Endothelial cell of umbilical vein (primary cell): ENCODE measurements around the gene FCF1. TPM values are rescaled to one million over a fixed set of nuclear protein-coding genes. Genes with fewer than 3 reads are reported as not detected.

Source experiments
- BruUV-seq: library from RNA; stranded (reverse); fragments of 400-500 nt; replicated peaks from 2 replicates; lab custom pipeline; 2021; lab: Mats Ljungman, UMichigan
- CTCF ChIA-PET: fragments of 300-600, 350-600 bp; sonication (Branson Sonifier 250); formaldehyde crosslinking; loops from one replicate; lab custom pipeline; 2021; ENCODE audit warnings: antibody characterized with exemption, inconsistent platforms; lab: Charles Lee
- POLR2A ChIA-PET: fragments of 300-600, 350-600 bp; sonication (Branson Sonifier 250); formaldehyde crosslinking; loops from one replicate; lab custom pipeline; 2021; ENCODE audit warnings: antibody characterized with exemption, inconsistent platforms; lab: Charles Lee
- DNase-seq: peaks from one replicate; pipeline ENCODE4 v3.0.0-alpha.2; 2011; ENCODE audit warnings: low read depth, low spot score
- FAIRE-seq: peaks from 2 replicates; lab custom pipeline; 2011; peaks lifted over from hg19 to GRCh38; lab: Jason Lieb, UNC
- H2AFZ ChIP-seq: 2 replicates; pipeline ENCODE4 v1.6.0; 2012; ENCODE audit warnings: low read depth, low read length, control low read depth, inconsistent platforms
- H3K27ac ChIP-seq: 2 replicates; pipeline ENCODE4 v1.5.1; 2011; ENCODE audit warnings: low read depth, mild to moderate bottlenecking, control low read depth, low read length, moderate library complexity; ENCODE audit not compliant: insufficient read depth
- H3K27me3 ChIP-seq, 2 experiments: 2 replicates each; pipeline versions ENCODE4 v1.6.0 to v1.6.1; 2011; ENCODE audit warnings: low read length in 2 of 2, mixed read lengths in 1 of 2; ENCODE audit not compliant: control insufficient read depth in 2 of 2, insufficient read depth in 2 of 2
- H3K36me3 ChIP-seq, 2 experiments: 2 replicates in 1 of 2; 3 replicates in 1 of 2; pipeline ENCODE4 v1.5.1; 2011; ENCODE audit warnings: low read length in 2 of 2, mild to moderate bottlenecking in 1 of 2, moderate library complexity in 1 of 2; ENCODE audit not compliant: control insufficient read depth in 2 of 2, insufficient read depth in 2 of 2; ENCODE audit errors: extremely low read depth in 1 of 2
- H3K4me1 ChIP-seq: 3 replicates; pipeline ENCODE4 v1.5.1; 2011; ENCODE audit warnings: mild to moderate bottlenecking, low read length; ENCODE audit not compliant: control insufficient read depth, insufficient read depth; ENCODE audit errors: extremely low read depth
- H3K4me2 ChIP-seq: 2 replicates; pipeline ENCODE4 v1.6.1; 2011; ENCODE audit warnings: low read length, control low read depth, mixed read lengths; ENCODE audit not compliant: insufficient read depth
- H3K4me3 ChIP-seq, 3 experiments: fragments of 200-600 bp in 1 of 3; sonication (generic), shearing (Covaris generic) in 1 of 3; replicated peaks in 1 of 3; 2 replicates each; pipeline ENCODE4 v1.5.1; 2011 to 2016; ENCODE audit warnings: control low read depth in 3 of 3, low read length in 3 of 3, mild to moderate bottlenecking in 2 of 3, inconsistent platforms in 1 of 3, low read depth in 1 of 3, moderate library complexity in 1 of 3; ENCODE audit not compliant: insufficient read depth in 1 of 3
- H3K79me2 ChIP-seq: 2 replicates; pipeline ENCODE4 v1.6.0; 2012; ENCODE audit warnings: low read length, inconsistent platforms; ENCODE audit not compliant: control insufficient read depth, insufficient read depth
- H3K9ac ChIP-seq: replicated peaks from 2 replicates; pipeline ENCODE3; 2011; ENCODE audit warnings: low read length, control low read depth; ENCODE audit not compliant: insufficient read depth; ENCODE audit errors: extremely low read depth
- H3K9me1 ChIP-seq: replicated peaks from 3 replicates; pipeline ENCODE4 v1.6.0; 2011; ENCODE audit warnings: mild to moderate bottlenecking, low read length; ENCODE audit not compliant: control insufficient read depth, insufficient read depth; ENCODE audit errors: extremely low read depth
- H3K9me3 ChIP-seq: replicated peaks from 2 replicates; pipeline ENCODE4 v1.5.1; 2012; ENCODE audit warnings: low read length, inconsistent platforms; ENCODE audit not compliant: control insufficient read depth, insufficient read depth
- H4K20me1 ChIP-seq: replicated peaks from 2 replicates; pipeline ENCODE3; 2011; ENCODE audit warnings: mild to moderate bottlenecking, low read length; ENCODE audit not compliant: control insufficient read depth, insufficient read depth; ENCODE audit errors: extremely low read depth
- EZH2 ChIP-seq: IDR thresholded peaks from 2 replicates; pipeline ENCODE4 v1.6.1; 2012; ENCODE audit warnings: borderline replicate concordance, low read depth, mild to moderate bottlenecking, moderate library complexity, low read length, inconsistent platforms; ENCODE audit not compliant: severe bottlenecking
- FOS ChIP-seq: IDR thresholded peaks from 2 replicates; pipeline ENCODE4 v1.6.1; 2011; ENCODE audit warnings: mild to moderate bottlenecking, low read length, moderate library complexity, borderline replicate concordance; ENCODE audit not compliant: insufficient read depth
- GATA2 ChIP-seq: IDR thresholded peaks from 2 replicates; pipeline ENCODE4 v1.7.0; 2011; ENCODE audit warnings: low read depth, mild to moderate bottlenecking, moderate library complexity, mixed read lengths, low read length; ENCODE audit not compliant: insufficient read length, insufficient read depth
- JUN ChIP-seq: IDR thresholded peaks from 2 replicates; pipeline ENCODE4 v1.6.1; 2011; ENCODE audit warnings: borderline replicate concordance, low read depth; ENCODE audit not compliant: insufficient read length, insufficient read depth
- MYC ChIP-seq: IDR thresholded peaks from one replicate; pipeline ENCODE4 v1.6.1; 2011; ENCODE audit warnings: mild to moderate bottlenecking, low read depth, low read length
- POLR2A ChIP-seq: IDR thresholded peaks from 2 replicates; pipeline ENCODE4 v1.6.1; 2012; ENCODE audit warnings: low read depth, mild to moderate bottlenecking, control low read depth, low read length
- POLR2AphosphoS5 ChIP-seq: IDR thresholded peaks from 2 replicates; pipeline ENCODE4 v1.6.1; 2012; ENCODE audit warnings: low read depth, mild to moderate bottlenecking, control low read depth, low read length, moderate library complexity; ENCODE audit not compliant: insufficient read depth
- dilution Hi-C: fragments of 300-500 bp; cut with MboI; formaldehyde crosslinking; loops from one replicate; pipeline ENCODE4 v1.15.0; 2019; ENCODE audit warnings: low sequenced_read_pairs; ENCODE audit not compliant: extremely low pct_ligation_motif_present
- intact Hi-C: fragments of 100-400 bp; cut with micrococcal nuclease; formaldehyde crosslinking; loops from one replicate; pipeline ENCODE4 v1.10.0; 2022
- polyA plus RNA-seq, 4 experiments: library from polyadenylated mRNA; depleted of rRNA in 3 of 4; stranded (reverse) in 3 of 4; unstranded in 1 of 4; fragments of >200 nt; gene quantifications; 2 replicates each; pipeline versions ENCODE4 v1.2.1 to v1.2.3, GENCODE V29; 2011 to 2012; ENCODE audit warnings: missing spikeins in 1 of 4
- total RNA-seq: library from RNA; stranded (reverse); gene quantifications from 2 replicates; pipeline ENCODE4 v1.2.3, GENCODE V29; 2021
- TF ChIP-seq, protein P1 (sequence below): IDR thresholded peaks from 2 replicates; pipeline ENCODE4 v1.6.1; 2011; ENCODE audit not compliant: insufficient read depth, insufficient read length
- TF ChIP-seq, protein P2 (sequence below), 2 donors: IDR thresholded peaks; 1 replicate in 1 of 2; 2 replicates in 1 of 2; pipeline ENCODE4 v1.5.1; 2011; ENCODE audit warnings: low read length in 2 of 2, mild to moderate bottlenecking in 2 of 2, moderate library complexity in 2 of 2, control low read depth in 1 of 2, inconsistent platforms in 1 of 2, low read depth in 1 of 2; ENCODE audit not compliant: insufficient read depth in 1 of 2; ENCODE audit errors: extremely low read depth in 1 of 2

FCF1 gene
- total and polyA plus RNA-seq, 2 donors (not counting 3 experiments of a cell fraction or from before 2014, with no cell fraction given): 26.2 to 58.2 TPM

DNA sequence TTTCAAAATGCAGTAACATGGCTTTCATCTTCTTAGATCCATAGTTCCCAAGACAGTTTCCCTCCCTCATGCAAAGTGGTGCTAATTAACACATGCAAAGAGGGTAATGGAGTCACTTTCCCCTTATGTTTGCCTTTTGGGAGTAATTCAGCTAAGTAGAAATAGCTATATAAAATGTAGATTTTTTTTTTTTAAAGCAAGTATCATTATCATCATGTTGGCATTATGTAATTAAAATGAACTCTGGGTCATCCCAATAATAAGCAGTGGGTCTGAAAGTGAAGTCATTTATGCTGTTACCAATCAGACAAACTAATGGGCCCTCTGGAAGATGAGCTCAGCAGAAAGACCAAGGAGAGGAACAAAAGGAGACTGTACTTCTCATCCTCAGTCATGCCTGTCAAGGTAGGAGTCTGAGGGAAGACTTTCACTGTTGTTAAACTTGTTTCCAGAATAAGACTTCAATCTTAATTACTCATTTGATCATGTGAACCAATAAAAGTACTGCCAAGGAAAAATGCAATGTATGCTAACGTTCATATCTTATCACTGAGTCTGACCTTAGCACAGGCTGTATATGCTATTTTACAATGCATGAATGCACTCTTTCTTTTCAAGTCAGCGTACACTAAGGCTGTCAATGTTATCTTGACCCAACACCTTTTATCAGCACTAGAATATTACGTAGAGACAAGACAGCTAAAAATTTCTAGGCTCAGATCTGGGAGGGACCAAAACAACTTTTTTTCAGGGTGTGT, 26.8 kb upstream of the FCF1 start:
- H3K36me3 ChIP-seq: peaks cover 9 to 12% of the 10 kb centered on the region in 2 experiments

More for the DNA sequence above, 26.8 kb upstream of the FCF1 start:
- Histone ChIP-seq H2AFZ (no peak overlapping the region), H3K27ac (no peak overlapping the region), H3K9me3 (no peaks in the 10 kb centered on the region), H3K4me2 (no peak overlapping the region), H3K79me2 (no peaks in the 10 kb centered on the region), H3K9ac (no peak overlapping the region), H3K27me3 (no peaks in the 10 kb centered on the region), H4K20me1 (no peaks in the 10 kb centered on the region), H3K9me1 (no peaks in the 10 kb centered on the region), H3K4me1 (peaks cover 6% of the 10 kb centered on the region), H3K4me3 (no peak overlapping the region)
- FAIRE-seq (no peak), DNase-seq (no peak)
- no TSS peak for BruUV-seq
- ChIA-PET POLR2A (no interaction called here), CTCF (interaction anchor here (0.7 to 1.9 kb wide), 4 partner anchors 73 to 175 kb away, joined by 3 to 8 read pairs (median 3); partner anchors contain the start of gene LTBP2)
- intact Hi-C loops (no loop called here), dilution Hi-C loops (no loop called here)
- no peak for TF ChIP-seq FOS
- no peak for TF ChIP-seq MYC
- TF ChIP-seq POLR2AphosphoS5: no peak
- TF ChIP-seq GATA2: no peak
- no peak for TF ChIP-seq JUN
- TF ChIP-seq, protein P1, sequence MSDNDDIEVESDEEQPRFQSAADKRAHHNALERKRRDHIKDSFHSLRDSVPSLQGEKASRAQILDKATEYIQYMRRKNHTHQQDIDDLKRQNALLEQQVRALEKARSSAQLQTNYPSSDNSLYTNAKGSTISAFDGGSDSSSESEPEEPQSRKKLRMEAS: no peak
- no peak for TF ChIP-seq POLR2A
- TF ChIP-seq, protein P2, sequence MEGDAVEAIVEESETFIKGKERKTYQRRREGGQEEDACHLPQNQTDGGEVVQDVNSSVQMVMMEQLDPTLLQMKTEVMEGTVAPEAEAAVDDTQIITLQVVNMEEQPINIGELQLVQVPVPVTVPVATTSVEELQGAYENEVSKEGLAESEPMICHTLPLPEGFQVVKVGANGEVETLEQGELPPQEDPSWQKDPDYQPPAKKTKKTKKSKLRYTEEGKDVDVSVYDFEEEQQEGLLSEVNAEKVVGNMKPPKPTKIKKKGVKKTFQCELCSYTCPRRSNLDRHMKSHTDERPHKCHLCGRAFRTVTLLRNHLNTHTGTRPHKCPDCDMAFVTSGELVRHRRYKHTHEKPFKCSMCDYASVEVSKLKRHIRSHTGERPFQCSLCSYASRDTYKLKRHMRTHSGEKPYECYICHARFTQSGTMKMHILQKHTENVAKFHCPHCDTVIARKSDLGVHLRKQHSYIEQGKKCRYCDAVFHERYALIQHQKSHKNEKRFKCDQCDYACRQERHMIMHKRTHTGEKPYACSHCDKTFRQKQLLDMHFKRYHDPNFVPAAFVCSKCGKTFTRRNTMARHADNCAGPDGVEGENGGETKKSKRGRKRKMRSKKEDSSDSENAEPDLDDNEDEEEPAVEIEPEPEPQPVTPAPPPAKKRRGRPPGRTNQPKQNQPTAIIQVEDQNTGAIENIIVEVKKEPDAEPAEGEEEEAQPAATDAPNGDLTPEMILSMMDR (IDR thresholded peaks at IDR 0.05; ENCODE audit: extremely low read depth in 1 of 2, insufficient read depth in 1 of 2, low read depth in 1 of 2, low read length in 2 of 2): no peak
- no peak for TF ChIP-seq EZH2
